HG02759 (cell line): ENCODE data around the gene STARD9.
"Not testable (repeated sequence)": the region's sequence is repeated elsewhere in the genome, so short reads cannot be mapped to it uniquely, and the experiment has no call there.

Experiments used
- ATAC-seq: cut with Tn5 transposase; IDR thresholded peaks from one replicate; pipeline ENCODE4 v1.9.1; 2021; ENCODE audit warnings: mild to moderate bottlenecking, moderate library complexity; ENCODE audit not compliant: unreplicated experiment

The STARD9 gene

GRCh38 chr15:42749266-42749665 is 173.9 kb downstream of the STARD9 start:
- ATAC-seq: no peak

DNA sequence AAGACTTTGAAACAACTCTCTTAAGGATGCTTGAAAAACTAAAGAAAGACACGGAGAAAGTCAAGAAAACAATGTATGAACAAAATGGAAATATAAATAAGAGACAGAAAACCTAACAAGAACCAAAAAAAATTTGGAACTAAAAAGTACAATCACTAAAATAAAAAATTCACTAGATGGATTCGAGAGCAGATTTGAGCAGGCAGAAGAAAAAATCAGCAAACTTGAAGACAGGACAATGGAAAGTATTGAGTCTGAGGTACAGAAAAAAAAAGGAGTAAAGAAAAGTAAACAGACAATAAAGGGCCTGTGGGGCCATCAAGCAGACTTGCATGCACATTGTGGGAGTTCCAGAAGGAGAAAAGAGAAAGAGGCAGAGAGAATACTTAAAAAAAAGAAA is 174.9 kb downstream of the STARD9 start:
- no peak for ATAC-seq

DNA sequence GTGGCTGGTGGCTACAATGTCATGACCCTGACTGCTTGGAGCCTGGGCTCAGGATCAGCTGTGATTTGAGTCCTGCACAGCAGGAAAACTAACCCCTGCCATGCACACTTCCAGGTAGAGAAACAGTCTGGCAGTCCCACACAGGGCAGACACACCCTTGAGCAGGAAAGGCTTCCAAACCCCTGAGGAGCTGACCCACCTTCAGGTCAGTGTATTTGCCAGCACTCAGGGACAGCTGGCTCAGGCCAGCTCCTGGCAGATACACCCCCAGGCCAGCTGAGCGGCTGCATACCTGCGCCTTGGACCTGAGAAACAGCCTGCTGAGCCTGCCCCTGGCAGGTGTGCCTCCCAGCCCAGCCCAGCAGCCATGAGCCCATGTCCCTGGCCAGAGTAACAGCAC is 183.7 kb downstream of the STARD9 start:
- no peak for ATAC-seq

DNA sequence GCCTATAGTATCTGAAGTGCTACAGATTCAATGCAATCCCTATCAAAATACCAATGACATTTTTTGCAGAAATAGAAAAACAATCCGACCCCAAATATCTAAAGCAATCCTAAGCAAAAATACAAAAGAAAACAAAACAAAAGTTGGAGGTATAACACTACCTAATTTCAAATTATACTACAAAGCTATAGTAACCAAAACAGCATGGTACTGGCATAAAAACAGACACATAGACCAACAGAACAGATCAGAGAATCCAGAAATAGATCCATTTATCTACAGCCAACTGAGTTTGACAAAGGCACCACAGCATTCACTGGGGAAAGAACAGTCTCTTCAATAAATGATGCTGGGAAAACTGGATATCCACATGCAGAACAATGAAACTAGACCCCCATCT is 185.4 kb downstream of the STARD9 start:
- ATAC-seq: no peak

- not testable (repeated sequence) for ATAC-seq
These were observed 186.4 kb downstream of the STARD9 start for GRCh38 chr15:42761813-42762212.

GRCh38 chr15:42764154-42764731 is 188.8 kb downstream of the STARD9 start:
- ATAC-seq: not testable (repeated sequence)

- not testable (repeated sequence) for ATAC-seq
These were observed 190.7 kb downstream of the STARD9 start for GRCh38 chr15:42766109-42766508.
